Smooth muscle cell (in vitro differentiated cells): ENCODE data around the gene ULBP3. TPM values are rescaled to one million over a fixed set of nuclear protein-coding genes. Genes with fewer than 3 reads are reported as not detected.
"Not testable (repeated sequence)": the region's sequence is repeated elsewhere in the genome, so short reads cannot be mapped to it uniquely, and the experiment has no call there.

Experiments used
- DNase-seq: peaks from one replicate; lab custom pipeline; 2025; ENCODE audit not compliant: unreplicated experiment; lab: John Stamatoyannopoulos, UW
- H2AFZ ChIP-seq: fragments of 200-600 bp; sonication (generic); 2 replicates; pipeline ENCODE4 v1.6.0; 2016; ENCODE audit warnings: antibody characterized with exemption, low read depth, mild to moderate bottlenecking
- H3F3A ChIP-seq: fragments of 200-600 bp; sonication (generic); 2 replicates; pipeline ENCODE4 v1.6.0; 2017; ENCODE audit warnings: antibody characterized with exemption, low read depth
- H3K27ac ChIP-seq: fragments of 200-600 bp; sonication (generic); 2 replicates; pipeline ENCODE4 v1.5.1; 2016; ENCODE audit warnings: low read depth, mild to moderate bottlenecking
- H3K27me3 ChIP-seq: fragments of 200-600 bp; sonication (generic); 2 replicates; pipeline ENCODE4 v1.6.1; 2016; ENCODE audit warnings: low read depth, mild to moderate bottlenecking
- H3K36me3 ChIP-seq: fragments of 200-600 bp; sonication (generic); 2 replicates; pipeline ENCODE4 v1.5.1; 2016; ENCODE audit warnings: low read depth
- H3K4me1 ChIP-seq: fragments of 200-600 bp; sonication (generic); 2 replicates; pipeline ENCODE4 v1.5.1; 2016; ENCODE audit warnings: low read depth
- H3K4me2 ChIP-seq: fragments of 200-600 bp; sonication (generic); 2 replicates; pipeline ENCODE4 v1.6.0; 2016; ENCODE audit warnings: mild to moderate bottlenecking
- H3K4me3 ChIP-seq: fragments of 200-600 bp; sonication (generic); 2 replicates; pipeline ENCODE4 v1.5.1; 2016; ENCODE audit warnings: mild to moderate bottlenecking
- H3K79me2 ChIP-seq: fragments of 200-600 bp; sonication (generic); 2 replicates; pipeline ENCODE4 v1.6.0; 2016; ENCODE audit warnings: low read depth, mild to moderate bottlenecking
- H3K9ac ChIP-seq: fragments of 200-600 bp; sonication (generic); 2 replicates; pipeline ENCODE4 v1.6.0; 2016; ENCODE audit warnings: low read depth
- H3K9me3 ChIP-seq: fragments of 200-600 bp; sonication (generic); replicated peaks from 2 replicates; pipeline ENCODE4 v1.5.1; 2016; ENCODE audit warnings: low read depth
- H4K20me1 ChIP-seq: fragments of 200-600 bp; sonication (generic); 2 replicates; pipeline ENCODE4 v1.6.0; 2016; ENCODE audit warnings: low read depth
- WGBS: methylation state at CpG from one replicate; pipeline ENCODE4 v1.1.7; 2016; ENCODE audit warnings: low lambda C conversion rate; 5-methylcytosine and 5-hydroxymethylcytosine counted together
- polyA plus RNA-seq: library from polyadenylated mRNA; unstranded; fragments of >200 nt; fragmentation: Nextera tagmentation; extraction: Ambion mirVana; gene quantifications from 2 replicates; pipeline ENCODE4 v1.2.1, GENCODE V29; 2016
- total RNA-seq: library from RNA; depleted of rRNA; stranded (reverse); fragments of >200 nt; gene quantifications from 2 replicates; pipeline ENCODE4 v1.2.3, GENCODE V29; 2014

ULBP3 gene
- total and polyA plus RNA-seq, 2 experiments from 2014 or later, result 2.4 to 11.7 TPM

GRCh38 chr6:150012846-150013784 lies 55.8 kb downstream of the ULBP3 start:
- H3F3A ChIP-seq, H3K4me2 ChIP-seq, H3K36me3 ChIP-seq, H4K20me1 ChIP-seq, H3K4me3 ChIP-seq, H3K79me2 ChIP-seq, DNase-seq, H3K9me3 ChIP-seq, H2AFZ ChIP-seq, H3K4me1 ChIP-seq, H3K27ac ChIP-seq, H3K9ac ChIP-seq: not testable (repeated sequence)
- peaks cover 97% of the 10 kb centered on the region for H3K27me3 ChIP-seq
- WGBS, result 63% methylated on average over 8 of the region's 8 CpGs

Other genes with a start within 250 kb of the ULBP3 start
- 69.5 and 85.5 TPM in 2 replicates for gene LRP11, start 204.8 kb downstream of the ULBP3 start, total RNA-seq
- 62.0 and 75.3 TPM in 2 replicates for gene LRP11, start 204.8 kb downstream of the ULBP3 start, polyA plus RNA-seq
- not detected in 2 replicates for gene RAET1E, start 171.0 kb downstream of the ULBP3 start, total RNA-seq
- gene RAET1E, start 171.0 kb downstream of the ULBP3 start, polyA plus RNA-seq, result not detected in 2 replicates
- gene RAET1G, start 146.0 kb downstream of the ULBP3 start, total RNA-seq, result 0.31 and 2.4 TPM in 2 replicates
- 0.84 and 1.7 TPM in 2 replicates for gene RAET1G, start 146.0 kb downstream of the ULBP3 start, polyA plus RNA-seq
- 8.8 and 9.8 TPM in 2 replicates for gene ULBP2, start 127.1 kb downstream of the ULBP3 start, total RNA-seq
- 9.4 and 11.7 TPM in 2 replicates for gene ULBP2, start 127.1 kb downstream of the ULBP3 start, polyA plus RNA-seq
- gene ULBP1, start 105.2 kb downstream of the ULBP3 start, total RNA-seq, result 0.72 and 1.5 TPM in 2 replicates
- gene ULBP1, start 105.2 kb downstream of the ULBP3 start, polyA plus RNA-seq, result 1.5 and 1.7 TPM in 2 replicates
- 1.4 and 3.6 TPM in 2 replicates for gene RAET1L, start 43.6 kb downstream of the ULBP3 start, total RNA-seq
- 0.23 and 0.85 TPM in 2 replicates for gene RAET1L, start 43.6 kb downstream of the ULBP3 start, polyA plus RNA-seq
- gene PPP1R14C, start 73.9 kb upstream of the ULBP3 start, total RNA-seq, result 7.1 and 7.9 TPM in 2 replicates
- gene PPP1R14C, start 73.9 kb upstream of the ULBP3 start, polyA plus RNA-seq, result 2.6 and 11.1 TPM in 2 replicates